EL (cell line): ENCODE results near the gene KRTAP9-2.
A peak's percentile ranks its signal among the peaks of the same experiment; 100 is the strongest.
"Not testable (repeated sequence)": the region's sequence is repeated elsewhere in the genome, so short reads cannot be mapped to it uniquely, and the experiment has no call there.

Experiments
- DNase-seq: peaks from one replicate; pipeline ENCODE4 v3.0.0-alpha.2; 2016

Gene KRTAP9-2

DNA sequence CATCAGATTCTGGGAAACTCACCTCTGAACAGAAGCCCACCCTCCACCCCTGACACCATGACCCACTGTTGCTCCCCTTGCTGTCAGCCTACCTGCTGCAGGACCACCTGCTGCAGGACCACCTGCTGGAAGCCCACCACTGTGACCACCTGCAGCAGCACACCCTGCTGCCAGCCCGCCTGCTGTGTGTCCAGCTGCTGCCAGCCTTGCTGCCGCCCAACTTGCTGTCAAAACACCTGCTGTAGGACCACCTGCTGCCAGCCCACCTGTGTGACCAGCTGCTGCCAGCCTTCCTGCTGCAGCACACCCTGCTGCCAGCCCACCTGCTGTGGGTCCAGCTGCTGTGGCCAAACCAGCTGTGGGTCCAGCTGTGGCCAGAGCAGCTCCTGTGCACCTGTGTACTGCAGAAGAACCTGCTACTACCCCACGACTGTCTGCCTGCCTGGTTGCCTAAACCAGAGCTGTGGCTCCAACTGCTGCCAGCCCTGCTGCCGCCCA lies at the start of gene KRTAP9-2:
KRTAP9-2 (plus strand) TSS at position 51 of the 498 bp plus-strand sequence; CDS start at position 58, 7 bp downstream.
- DNase-seq = not testable (repeated sequence)

- no peak for DNase-seq
Measured at GRCh38 chr17:41176744-41177387, 49.6 kb upstream of the KRTAP9-2 start.

DNA sequence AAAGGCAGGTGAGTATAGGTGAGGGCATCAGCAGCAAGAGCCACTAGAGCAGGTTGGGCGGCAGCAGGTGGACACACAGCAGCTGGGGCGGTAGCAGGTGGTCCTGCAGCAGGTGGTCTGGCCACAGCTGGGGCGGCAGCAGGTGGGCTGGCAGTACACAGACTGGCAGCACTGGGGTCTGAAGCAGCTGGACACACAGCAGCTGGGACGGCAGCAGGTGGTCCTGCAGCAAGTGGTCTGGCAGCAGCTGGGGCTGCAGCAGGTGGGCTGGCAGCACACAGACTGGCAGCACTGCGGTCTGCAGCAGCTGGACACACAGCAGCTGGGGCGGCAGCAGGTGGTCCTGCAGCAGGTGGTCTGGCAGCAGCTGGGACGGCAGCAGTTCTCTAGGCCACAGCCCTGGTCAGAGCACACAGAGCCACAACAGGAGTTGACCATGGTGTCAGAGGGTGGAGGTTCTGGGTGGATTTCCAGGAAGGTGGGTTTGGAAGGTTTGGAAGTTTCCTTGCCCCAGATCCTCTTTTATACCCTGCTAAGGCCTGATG lies 48.6 kb upstream of the KRTAP9-2 start, which contains the start of gene KRTAP4-2:
KRTAP4-2 (minus strand) TSS at position 495 of the 545 bp plus-strand sequence; CDS start at position 438, 57 bp downstream.
- no peak for DNase-seq

DNA sequence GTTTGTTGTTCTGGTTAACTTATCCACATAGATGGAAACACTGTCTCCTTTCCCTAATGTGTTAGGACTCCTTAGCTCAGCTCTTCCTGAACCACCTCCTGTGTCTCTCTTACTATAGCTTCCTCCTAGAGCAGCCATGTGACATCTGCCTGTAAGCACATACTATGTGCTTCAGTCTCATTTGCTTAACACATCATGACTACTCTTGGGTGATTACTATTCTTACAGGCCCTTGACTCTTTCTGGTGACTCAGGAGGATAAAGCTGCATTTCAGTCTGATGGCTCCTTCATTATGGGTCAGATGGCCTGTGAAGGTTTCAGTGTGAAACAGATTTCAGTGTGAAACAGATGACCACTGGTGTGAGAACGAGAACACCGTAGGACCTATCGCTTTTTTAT lies 48.1 kb upstream of the KRTAP9-2 start:
- DNase-seq = peak; percentile 56

GRCh38 chr17:41178843-41179616 lies 47.4 kb upstream of the KRTAP9-2 start:
- peak; percentile 64 for DNase-seq

- no peak for DNase-seq
Measured at GRCh38 chr17:41184480-41184961, 41.9 kb upstream of the KRTAP9-2 start, which contains the start of gene KRTAP4-1. KRTAP4-1 (minus strand) TSS chr17:41184911; CDS start chr17:41184854, 57 bp downstream.

DNA sequence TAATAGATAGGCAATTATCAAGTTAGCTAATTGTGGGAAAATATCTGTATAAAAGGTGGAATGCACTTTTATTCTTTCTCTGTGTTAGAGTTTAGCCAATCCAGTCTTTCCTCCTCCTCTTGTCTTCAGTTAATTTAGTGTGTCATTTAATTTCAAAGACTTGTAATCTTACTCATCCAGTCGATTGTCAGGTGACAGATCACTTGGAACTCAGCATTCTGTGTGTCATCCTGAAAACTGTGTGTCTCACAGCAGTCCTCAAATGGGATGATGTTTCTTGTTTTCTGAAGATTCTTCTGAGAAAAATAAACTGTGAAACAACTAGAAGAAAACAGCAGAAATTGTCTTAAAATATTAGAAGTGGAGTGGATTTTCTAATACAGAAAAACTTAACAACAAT lies 41.4 kb upstream of the KRTAP9-2 start:
- DNase-seq = no peak

DNA sequence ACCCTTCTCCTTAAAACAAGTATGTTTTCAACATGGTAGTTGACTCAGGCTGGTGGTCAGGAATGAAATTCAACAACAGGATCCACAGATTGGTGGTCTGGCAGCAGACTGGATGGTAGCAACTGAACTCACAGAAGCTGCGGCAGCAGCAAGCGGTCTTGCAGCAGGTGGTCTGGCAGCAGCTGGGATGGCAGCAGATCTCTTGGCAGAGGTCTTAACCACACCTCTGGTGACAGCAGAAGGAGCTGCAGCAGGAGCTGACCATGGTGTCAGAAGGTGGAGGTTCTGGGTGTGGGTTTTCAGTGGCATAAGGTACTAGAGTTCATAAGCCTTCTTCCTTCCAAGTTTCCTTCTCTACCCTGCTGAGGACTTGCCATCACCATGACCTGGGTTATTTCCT lies 39.6 kb upstream of the KRTAP9-2 start:
- no peak for DNase-seq

GRCh38 chr17:41189837-41190318 lies 36.6 kb upstream of the KRTAP9-2 start, which contains the start of gene KRTAP9-1:
KRTAP9-1 (plus strand) TSS chr17:41189887; CDS start chr17:41189887, 0 bp downstream.
- DNase-seq = not testable (repeated sequence)

DNA sequence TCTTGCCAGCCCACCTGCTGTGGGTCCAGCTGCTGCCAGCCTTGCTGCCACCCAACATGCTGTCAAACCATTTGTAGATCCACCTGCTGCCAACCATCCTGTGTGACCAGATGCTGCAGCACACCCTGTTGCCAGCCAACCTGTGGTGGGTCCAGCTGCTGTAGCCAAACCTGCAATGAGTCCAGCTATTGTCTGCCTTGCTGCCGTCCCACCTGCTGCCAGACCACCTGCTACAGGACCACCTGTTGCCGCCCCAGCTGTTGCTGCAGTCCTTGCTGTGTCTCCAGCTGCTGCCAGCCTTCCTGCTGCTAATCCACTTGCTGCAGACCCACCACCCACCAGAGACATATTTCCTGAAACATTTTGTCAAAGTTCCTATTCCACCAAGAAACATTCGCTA lies 36.1 kb upstream of the KRTAP9-2 start:
- DNase-seq = no peak

DNA sequence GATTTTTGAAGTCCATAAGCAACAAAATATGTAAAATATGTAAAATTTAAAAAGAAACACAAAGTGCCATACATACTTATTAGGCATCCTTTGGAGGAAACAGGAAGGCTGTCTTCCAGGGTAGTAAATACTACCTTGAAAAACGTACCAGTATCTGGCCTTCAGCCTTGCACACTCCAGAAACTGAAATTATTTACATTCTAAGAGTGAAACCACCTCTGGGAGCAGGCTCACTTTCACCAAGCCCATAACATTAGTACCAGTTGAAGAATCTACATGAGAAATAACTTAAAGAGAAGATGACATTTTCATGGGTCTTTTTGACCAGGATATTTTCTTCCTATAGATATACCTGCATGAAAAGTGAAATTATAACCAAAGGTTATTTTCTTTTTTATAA lies 30.4 kb upstream of the KRTAP9-2 start:
- DNase-seq = no peak

- DNase-seq = no peak
Measured at GRCh38 chr17:41199421-41200078, 26.9 kb upstream of the KRTAP9-2 start.

GRCh38 chr17:41211845-41212466 lies 14.5 kb upstream of the KRTAP9-2 start:
- peak; percentile 50 for DNase-seq

GRCh38 chr17:41212524-41213169 lies 13.8 kb upstream of the KRTAP9-2 start:
- no peak for DNase-seq

DNA sequence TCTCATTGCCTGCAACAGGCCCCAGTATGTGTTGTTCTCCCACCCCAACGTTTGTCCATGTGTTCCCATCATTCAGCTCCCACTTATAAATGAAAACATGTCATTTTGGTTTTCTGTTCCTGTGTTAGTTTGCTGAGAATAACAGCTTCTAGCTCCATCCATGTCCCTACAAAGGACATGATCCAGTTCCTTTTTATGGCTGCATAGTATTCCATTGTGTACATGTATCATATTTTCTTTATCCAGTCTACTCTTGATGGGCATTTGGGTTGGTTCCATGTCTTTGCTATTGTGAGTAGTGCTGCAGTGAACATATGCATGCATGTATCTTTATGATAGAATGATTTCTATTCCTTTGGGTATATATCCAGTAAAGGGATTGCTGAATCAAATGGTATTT lies 10.8 kb upstream of the KRTAP9-2 start:
- DNase-seq = no peak

GRCh38 chr17:41223821-41224220 lies 2.6 kb upstream of the KRTAP9-2 start:
- DNase-seq = no peak

- DNase-seq = no peak
Measured at GRCh38 chr17:41226051-41226450, 397 bp upstream of the KRTAP9-2 start.

DNA sequence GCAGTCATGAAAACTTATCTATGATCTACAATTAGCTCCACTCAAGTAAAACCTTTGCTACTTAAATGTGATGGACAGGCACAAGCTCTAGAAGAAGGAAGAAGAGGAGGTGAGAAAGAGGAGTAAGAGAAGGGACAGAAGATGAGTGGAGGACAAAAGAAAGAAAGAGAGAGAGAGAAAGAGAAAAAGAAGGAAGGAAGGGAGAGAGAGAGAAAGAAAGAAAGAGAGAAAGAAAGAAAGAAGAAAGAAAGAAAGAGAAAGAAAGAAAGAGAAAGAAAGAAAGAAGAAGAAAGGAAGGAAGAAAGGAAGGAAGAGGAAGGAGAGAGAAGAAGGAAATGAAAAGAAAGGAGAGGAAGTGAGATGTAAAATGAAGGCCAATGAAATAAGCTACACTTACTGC lies 3.6 kb downstream of the KRTAP9-2 start:
- no peak for DNase-seq

- DNase-seq = no peak
Measured at GRCh38 chr17:41231731-41232130, 5.3 kb downstream of the KRTAP9-2 start.

DNA sequence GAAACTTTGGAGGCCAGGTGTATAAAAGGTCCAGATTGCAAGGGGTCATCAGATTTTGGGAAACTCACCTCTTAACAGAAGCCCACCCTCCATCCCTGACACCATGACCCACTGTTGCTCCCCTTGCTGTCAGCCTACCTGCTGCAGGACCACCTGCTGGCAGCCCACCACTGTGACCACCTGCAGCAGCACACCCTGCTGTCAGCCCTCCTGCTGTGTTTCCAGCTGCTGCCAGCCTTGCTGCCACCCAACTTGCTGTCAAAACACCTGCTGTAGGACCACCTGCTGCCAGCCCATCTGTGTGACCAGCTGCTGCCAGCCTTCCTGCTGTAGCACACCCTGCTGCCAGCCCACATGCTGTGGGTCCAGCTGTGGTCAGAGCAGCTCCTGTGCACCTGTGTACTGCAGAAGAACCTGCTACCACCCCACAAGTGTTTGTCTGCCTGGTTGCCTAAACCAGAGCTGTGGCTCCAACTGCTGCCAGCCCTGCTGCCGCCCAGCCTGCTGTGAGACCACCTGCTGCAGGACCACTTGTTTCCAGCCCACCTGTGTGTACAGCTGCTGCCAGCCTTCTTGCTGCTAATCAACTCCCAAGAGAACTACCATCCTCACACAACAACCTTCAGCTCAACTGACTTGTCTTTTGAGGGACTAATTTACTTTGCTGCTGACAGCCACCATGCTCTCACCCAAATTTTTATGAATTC lies 6.1 kb downstream of the KRTAP9-2 start, which contains the start of gene KRTAP9-3:
KRTAP9-3 (plus strand) TSS at position 51 of the 707 bp plus-strand sequence; CDS start at position 104, 53 bp downstream.
- DNase-seq = not testable (repeated sequence)

- DNase-seq = not testable (repeated sequence)
Measured at GRCh38 chr17:41237116-41237515, 10.7 kb downstream of the KRTAP9-2 start.
